Fibroblast of upper back skin (primary cell): ENCODE results near the gene ATP9B.

Experiments
- DNase-seq: peaks from one replicate; pipeline ENCODE4 v3.0.0-alpha.2; 2013

ATP9B gene

DNA sequence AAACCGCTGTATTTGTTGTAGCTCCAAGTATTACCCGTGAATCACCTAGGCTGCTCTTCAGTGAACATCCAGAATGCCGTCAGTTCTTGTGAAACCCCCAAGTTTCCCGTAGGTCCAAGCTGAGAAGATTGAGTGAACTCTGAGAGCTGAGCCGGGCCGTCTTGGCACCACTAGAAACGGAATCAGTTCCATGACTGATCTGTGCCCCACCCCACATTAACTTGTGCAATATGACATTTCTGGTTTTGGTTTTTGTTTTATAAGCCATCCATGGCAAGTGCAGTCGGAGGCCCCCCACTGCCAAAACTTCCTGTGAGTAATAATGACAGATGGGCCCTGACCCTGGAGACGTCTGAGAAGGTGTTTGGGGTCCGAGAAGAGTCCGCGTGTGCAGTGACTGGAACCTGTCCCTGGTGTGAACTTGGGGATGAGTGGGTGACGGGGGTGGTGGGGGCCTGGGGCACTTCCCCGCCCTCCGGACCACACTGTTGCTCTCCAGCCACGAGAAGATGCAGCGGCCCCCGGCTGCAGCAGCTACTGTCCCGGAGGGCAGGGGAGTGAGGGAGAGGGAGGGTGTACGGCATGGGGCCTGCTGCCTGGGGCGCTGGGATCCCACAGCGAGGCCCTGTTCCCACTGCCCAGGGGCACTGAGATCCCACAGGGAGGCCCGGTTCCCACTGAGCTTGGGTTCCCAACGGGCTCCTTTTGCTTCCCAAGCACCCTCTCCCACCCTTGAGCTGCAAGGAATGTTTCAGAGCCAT is 353.0 kb downstream of the ATP9B start:
- DNase-seq: peak; percentile 74

DNA sequence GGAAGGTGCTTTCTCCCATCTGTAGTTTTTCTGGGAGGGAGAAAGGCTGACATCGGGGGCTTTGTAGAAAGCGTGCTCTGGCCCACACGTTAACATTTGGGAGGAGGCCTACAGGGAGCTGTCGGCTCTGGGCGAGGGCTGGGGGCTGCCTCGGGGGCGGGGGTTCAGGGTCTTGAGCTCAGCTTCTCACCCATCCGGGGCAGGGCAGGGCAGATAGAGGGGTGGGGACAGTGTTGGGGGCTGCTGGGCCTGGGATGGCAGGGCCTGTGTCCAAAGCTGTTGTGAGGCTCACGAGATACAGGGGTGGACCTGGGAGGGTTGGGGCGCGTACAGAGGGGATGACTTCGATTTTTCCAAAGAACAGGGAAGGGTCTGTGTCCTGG is 353.6 kb downstream of the ATP9B start:
- DNase-seq: no peak

DNA sequence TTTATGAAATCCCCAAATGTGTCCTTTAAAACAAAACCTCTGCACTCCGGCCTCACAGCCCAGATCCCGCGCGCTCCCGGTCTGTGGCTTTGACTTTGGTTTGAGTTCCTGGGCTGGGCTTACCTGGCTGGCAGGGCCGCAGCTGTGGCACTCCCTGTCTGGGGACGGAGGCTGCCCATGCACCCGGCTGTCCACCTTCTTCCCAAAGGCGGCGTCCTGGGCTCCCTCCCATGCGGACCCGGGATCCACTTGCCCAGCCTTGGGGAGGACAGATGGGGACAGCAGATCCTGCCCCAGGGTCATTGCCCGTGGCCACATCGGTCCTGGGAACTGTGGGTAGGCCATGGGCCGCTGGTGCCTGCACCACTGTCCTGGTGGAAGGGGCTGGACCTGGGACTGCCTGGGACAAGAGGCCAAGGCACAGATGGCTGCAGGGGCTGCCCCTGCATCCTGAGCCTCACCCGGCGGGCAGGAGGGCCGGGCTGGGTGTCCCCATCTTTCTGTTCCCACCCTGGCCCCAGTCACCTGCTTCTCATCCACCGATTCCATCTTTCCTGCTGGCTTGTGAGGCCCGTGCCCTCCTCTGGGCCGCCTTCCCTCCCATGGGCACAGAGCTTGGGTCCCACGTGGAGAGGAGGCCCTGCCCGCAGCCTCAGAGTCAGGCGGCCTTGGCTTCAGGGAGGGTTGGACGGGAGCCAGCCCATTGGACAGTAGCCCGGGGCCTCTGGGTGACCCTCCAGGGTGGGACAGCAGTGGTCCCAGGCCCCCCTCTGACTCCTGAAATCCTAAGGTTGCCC is 354.2 kb downstream of the ATP9B start:
- no peak for DNase-seq

DNA sequence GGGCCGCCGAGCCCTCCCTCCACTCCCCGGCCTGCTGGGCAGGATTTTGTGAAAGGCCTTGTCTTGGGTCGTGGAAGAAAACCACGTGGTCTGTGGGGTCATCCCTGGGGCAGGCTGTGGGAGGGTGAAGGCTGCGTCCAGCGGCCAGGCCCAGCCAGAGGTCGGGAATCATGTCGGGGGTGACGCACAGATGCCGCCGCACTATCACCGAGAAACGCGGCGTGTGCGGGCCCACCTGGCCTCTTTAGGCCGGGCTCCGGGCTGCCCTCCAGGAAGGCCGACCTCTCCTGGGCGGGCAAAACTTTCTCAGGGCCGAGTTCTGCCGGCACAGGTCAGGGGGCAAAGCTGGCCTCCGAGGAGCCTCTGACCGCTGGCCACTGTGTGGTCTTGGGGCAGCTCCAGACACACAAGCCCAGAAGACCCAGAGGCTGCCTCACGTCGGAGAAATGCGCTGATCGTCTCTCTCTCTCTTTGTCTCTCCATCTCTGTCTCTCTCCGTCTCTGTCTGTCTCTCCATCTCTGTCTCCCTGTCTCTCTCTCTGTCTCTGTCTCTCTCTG is 354.9 kb downstream of the ATP9B start:
- no peak for DNase-seq

DNA sequence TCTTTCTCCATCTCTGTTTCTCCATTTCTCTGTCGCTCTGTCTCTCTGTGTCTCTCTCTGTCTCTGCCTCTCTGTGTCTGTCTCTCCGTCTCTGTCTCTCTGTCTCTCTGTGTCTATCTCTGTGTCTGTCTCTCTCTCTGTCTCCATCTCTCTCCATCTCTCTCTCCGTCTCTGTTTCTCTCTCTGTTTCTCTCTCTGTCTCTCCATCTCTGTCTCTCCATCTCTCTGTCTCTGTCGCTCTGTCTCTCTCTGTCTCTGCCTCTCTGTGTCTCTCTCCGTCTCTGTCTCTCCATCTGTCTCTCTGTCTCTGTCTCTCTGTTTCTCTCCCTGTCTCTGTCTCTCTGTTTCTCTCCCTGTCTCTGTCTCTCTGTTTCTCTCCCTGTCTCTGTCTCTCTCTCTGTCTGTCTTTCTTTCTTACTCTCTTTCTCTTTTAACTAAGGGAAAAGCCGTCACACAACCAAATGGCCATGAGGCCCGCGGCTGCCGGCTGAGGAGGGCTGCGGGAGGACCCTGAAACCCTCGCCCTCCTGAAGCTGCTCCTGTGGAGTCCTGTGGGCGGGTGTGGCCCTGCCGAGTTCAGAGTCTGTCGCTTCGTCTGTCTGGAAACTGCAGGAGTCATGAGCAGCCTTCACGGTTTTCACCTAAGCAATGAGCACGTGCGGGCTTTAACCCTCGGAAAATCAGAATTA is 355.8 kb downstream of the ATP9B start:
- DNase-seq: no peak

DNA sequence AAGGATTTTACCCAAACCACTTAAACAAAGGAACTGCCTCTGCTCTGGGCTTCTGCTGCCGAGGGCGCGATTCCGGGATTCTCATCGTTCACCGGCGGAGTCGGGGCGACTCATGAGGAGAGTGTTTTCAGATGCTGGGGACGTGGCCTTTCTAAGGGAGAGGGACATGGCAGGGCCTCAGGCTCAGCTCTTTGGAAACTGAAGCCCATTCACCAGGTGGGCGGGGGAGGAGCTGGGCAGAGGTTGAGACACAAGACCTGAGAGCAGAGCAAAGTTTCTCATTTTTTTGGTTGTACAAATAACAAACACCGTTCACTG is 356.3 kb downstream of the ATP9B start:
- no peak for DNase-seq

DNA sequence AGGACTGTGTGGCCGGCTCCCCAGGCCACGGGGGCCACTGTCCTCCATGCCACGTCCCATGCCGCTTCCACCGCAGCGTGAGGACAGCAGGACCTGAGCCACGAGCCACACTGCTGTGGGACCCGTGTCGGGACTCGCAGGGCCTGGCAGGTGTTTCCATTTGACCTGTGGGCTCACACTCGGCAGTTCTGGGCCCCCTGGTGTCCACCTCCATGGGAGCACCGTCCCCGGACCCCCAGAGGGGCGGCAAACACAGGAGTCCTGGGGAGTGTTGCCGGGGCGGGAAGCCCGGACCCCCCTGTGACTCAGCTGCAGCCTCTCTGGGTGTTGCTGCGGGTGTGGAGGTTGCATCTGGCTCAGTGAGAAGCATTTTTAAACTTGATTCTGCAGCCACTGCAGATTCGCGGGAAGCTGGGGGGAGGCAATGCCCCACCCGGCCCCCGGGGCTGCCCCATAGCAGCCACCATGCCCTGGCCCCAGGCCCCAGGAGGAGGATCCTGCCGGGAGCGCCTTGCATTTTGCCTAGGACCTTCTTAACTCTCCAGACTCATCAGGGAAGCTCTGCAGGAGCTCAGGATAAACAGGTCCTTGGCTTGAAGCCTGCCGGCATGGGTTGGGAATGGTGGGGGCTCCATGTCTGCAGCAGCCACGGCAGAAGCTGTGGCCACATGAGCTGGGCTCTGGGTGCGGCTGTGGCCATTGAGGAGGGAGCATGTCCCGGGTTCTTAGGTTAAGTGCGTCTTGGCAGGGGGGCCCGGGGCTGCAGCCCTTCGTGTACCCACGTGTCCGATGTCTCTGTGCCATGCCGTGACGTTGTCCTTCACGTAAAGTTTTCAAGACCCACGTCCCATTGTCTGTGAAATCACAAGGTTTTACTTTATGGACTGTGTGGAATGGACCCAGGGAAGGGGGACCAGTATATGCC is 357.4 kb downstream of the ATP9B start:
- DNase-seq: no peak

DNA sequence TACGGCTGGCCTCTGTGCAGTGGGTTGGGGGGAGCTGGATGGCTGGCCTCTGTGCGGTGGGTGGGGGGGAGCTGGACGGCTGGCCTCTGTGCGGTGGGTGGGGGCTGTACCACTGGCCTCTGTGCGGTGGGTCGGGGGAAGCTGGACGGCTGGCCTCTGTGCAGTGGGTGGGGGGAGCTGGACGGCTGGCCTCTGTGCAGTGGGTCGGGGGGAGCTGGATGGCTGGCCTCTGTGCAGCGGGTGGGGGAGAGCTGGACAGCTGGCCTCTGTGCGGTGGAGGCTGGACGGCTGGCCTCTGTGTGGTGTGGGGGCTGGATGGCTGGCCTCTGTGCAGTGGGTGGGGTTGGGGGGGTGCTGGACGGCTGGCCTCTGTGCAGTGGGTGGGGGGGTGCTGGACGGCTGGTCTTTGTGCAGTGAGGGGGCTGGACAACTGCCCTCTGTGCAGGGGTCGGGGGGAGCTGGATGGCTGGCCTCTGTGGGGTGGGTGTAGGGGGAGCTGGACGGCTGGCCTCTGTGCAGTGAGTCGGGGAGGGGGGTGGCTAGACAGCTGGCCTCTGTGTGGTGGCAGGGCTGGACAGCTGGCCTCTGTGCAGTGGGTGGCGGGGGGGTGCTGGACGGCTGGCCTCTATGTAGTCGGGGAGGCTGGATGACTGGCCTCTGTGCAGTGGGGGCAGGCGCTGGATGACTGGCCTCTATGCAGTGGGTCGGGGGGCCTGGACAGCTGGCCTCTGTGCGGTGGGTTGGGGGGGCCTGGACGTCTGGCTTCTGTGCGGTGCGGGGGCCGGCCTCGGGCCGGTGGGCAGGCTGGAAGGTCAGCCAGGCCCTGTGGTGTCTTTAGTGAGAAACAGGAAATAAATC is 358.4 kb downstream of the ATP9B start:
- DNase-seq: no peak
